Measurements from ENCODE around the gene HNF4A. TPM values are rescaled to one million over a fixed set of nuclear protein-coding genes. Genes with fewer than 3 reads are reported as not detected.

Gene HNF4A
- total and polyA plus RNA-seq, 2 of the 13 experiments (the other 11 are each of a cell fraction or from before 2014, with no cell fraction given), result 80.9 to 169 TPM

- peak; percentile 68; the same call in 1 of the 2 replicates for TF ChIP-seq HNF1B (CRISPR knock-in tag; IDR thresholded peaks at IDR 0.05)
- no peak; the same call in 1 of the 2 replicates for TF ChIP-seq ZNF740 (CRISPR knock-in tag; IDR thresholded peaks at IDR 0.05)
- TF ChIP-seq ZNF432 (CRISPR knock-in tag; IDR thresholded peaks at IDR 0.05; ENCODE audit: borderline replicate concordance), result no peak
- no peak for TF ChIP-seq ZNF207 (IDR thresholded peaks at IDR 0.05; ENCODE audit: borderline replicate concordance)
- TF ChIP-seq ZNF18 (CRISPR knock-in tag; IDR thresholded peaks at IDR 0.05; ENCODE audit: insufficient replicate concordance), result peak; percentile 80
- TF ChIP-seq NR1H2 (CRISPR knock-in tag; IDR thresholded peaks at IDR 0.05; ENCODE audit: borderline replicate concordance, low read depth), result 0 out of 2 replicates have a peak, but pooled peaks have one; percentile 29
- TF ChIP-seq ZNF674 (CRISPR knock-in tag; IDR thresholded peaks at IDR 0.05; ENCODE audit: low read depth), result no peak
- TF ChIP-seq FOXO4 (CRISPR knock-in tag; conservative IDR thresholded peaks at IDR 0.05), result peak; percentile 92; the same call in 1 of the 2 replicates
- no peak for TF ChIP-seq ELF3 (CRISPR knock-in tag; IDR thresholded peaks at IDR 0.05)
- 0 out of 2 replicates have a peak, but pooled peaks have one; percentile 31 for TF ChIP-seq HIVEP1 (CRISPR knock-in tag; IDR thresholded peaks at IDR 0.05)
- no peak for TF ChIP-seq ZBTB14 (CRISPR knock-in tag; IDR thresholded peaks at IDR 0.05)
- no peak for TF ChIP-seq ETV5 (CRISPR knock-in tag; IDR thresholded peaks at IDR 0.05; ENCODE audit: borderline replicate concordance)
- TF ChIP-seq ZNF10 (CRISPR knock-in tag; IDR thresholded peaks at IDR 0.05; ENCODE audit: borderline replicate concordance, low read depth), result no peak
- TF ChIP-seq POLR2G (IDR thresholded peaks at IDR 0.05; ENCODE audit: low read depth, low read length), result peak; percentile 71
- TF ChIP-seq ZBTB25 (CRISPR knock-in tag; IDR thresholded peaks at IDR 0.05), result no peak
- peak; percentile 79 for TF ChIP-seq KDM2A (CRISPR knock-in tag; IDR thresholded peaks at IDR 0.05; ENCODE audit: borderline replicate concordance, low read depth)
- TF ChIP-seq POLR2AphosphoS5 (IDR thresholded peaks at IDR 0.05; ENCODE audit: low read depth, low read length), result peak; percentile 57
- TF ChIP-seq ZNF264 (CRISPR knock-in tag; IDR thresholded peaks at IDR 0.05), result peak; percentile 22; the same call in 1 of the 2 replicates
- TF ChIP-seq NONO (IDR thresholded peaks at IDR 0.05), result no peak
- TF ChIP-seq NONO (CRISPR knock-in tag; conservative IDR thresholded peaks at IDR 0.05), result peak; percentile 67
- peak; percentile 34 to 80; a peak in 2 of 4 replicates for TF ChIP-seq POLR2A (IDR thresholded peaks at IDR 0.05; ENCODE audit: insufficient read depth in 1 of 2, low read depth in 2 of 2, low read length in 2 of 2)
- TF ChIP-seq ZSCAN9 (CRISPR knock-in tag; IDR thresholded peaks at IDR 0.05; ENCODE audit: borderline replicate concordance), result 0 out of 2 replicates have a peak, but pooled peaks have one; percentile 11
- peak; percentile 43; the same call in 1 of the 2 replicates for TF ChIP-seq JUNB (CRISPR knock-in tag; IDR thresholded peaks at IDR 0.05; ENCODE audit: borderline replicate concordance)
These were observed 76.2 kb downstream of the HNF4A start (continued) for GRCh38 chr20:44431502-44432234.
